IMR-90 (cell line): Measurements from ENCODE around the gene CDC26. TPM values are rescaled to one million over a fixed set of nuclear protein-coding genes. Genes with fewer than 3 reads are reported as not detected.

ENCODE experiments used
- ATAC-seq: fragments of 200-7000 bp; cut with Tn5 transposase; 2 replicates; pipeline ENCODE4 v1.9.1; 2020; ENCODE audit warnings: low read depth, mild to moderate bottlenecking, moderate library complexity
- BruUV-seq: library from RNA; stranded (reverse); fragments of 400-500 nt; replicated peaks from 2 replicates; lab custom pipeline; 2021; lab: Mats Ljungman, UMichigan
- CTCF ChIA-PET: fragments of 300-600 bp; formaldehyde crosslinking; extraction: SDS; loops from one replicate; lab custom pipeline; 2021; ENCODE audit warnings: antibody characterized with exemption; lab: Yijun Ruan, JAX
- POLR2A ChIA-PET: fragments of 300-600 bp; sonication (Branson Sonifier 250); formaldehyde crosslinking; loops from one replicate; lab custom pipeline; 2022; ENCODE audit warnings: antibody characterized with exemption; ENCODE audit not compliant: unreplicated experiment; lab: Charles Lee
- DNase-seq: peaks from one replicate; pipeline ENCODE4 v3.0.0; 2013
- H2AFZ ChIP-seq: replicated peaks from 2 replicates; pipeline ENCODE3; 2013; ENCODE audit warnings: low read length, mild to moderate bottlenecking; ENCODE audit not compliant: poor library complexity
- H2AK5ac ChIP-seq: 2 replicates; pipeline ENCODE4 v1.6.1; 2013; ENCODE audit warnings: low read depth, low read length, inconsistent platforms
- H2AK9ac ChIP-seq: replicated peaks from 2 replicates; pipeline ENCODE3; 2013; ENCODE audit warnings: mild to moderate bottlenecking, low read depth, low read length, moderate library complexity; ENCODE audit not compliant: poor library complexity
- H2BK120ac ChIP-seq: 2 replicates; pipeline ENCODE4 v1.6.1; 2013; ENCODE audit warnings: low read depth, low read length, inconsistent platforms
- H2BK15ac ChIP-seq: 3 replicates; pipeline ENCODE4 v1.6.1; 2013; ENCODE audit warnings: low read depth, low read length, inconsistent platforms
- H2BK20ac ChIP-seq: 2 replicates; pipeline ENCODE4 v1.6.1; 2013; ENCODE audit warnings: low read depth, mild to moderate bottlenecking, inconsistent platforms, low read length, moderate library complexity
- H2BK5ac ChIP-seq: 2 replicates; pipeline ENCODE4 v1.6.1; 2013; ENCODE audit warnings: mild to moderate bottlenecking, low read depth, low read length, inconsistent platforms; ENCODE audit not compliant: poor library complexity, severe bottlenecking
- H3K14ac ChIP-seq: replicated peaks from 2 replicates; pipeline ENCODE4 v1.6.1; 2013; ENCODE audit warnings: low read depth, low read length, inconsistent platforms
- H3K18ac ChIP-seq: 2 replicates; pipeline ENCODE4 v1.6.1; 2013; ENCODE audit warnings: low read depth, low read length, control low read depth
- H3K23ac ChIP-seq: 2 replicates; pipeline ENCODE4 v1.6.1; 2013; ENCODE audit warnings: low read depth, low read length, inconsistent platforms
- H3K27ac ChIP-seq: 2 replicates; pipeline ENCODE4 v1.5.1; 2013; ENCODE audit warnings: mild to moderate bottlenecking, control low read depth, low read length; ENCODE audit not compliant: insufficient read depth
- H3K27me3 ChIP-seq: 2 replicates; pipeline ENCODE4 v1.6.1; 2013; ENCODE audit warnings: low read length; ENCODE audit not compliant: control insufficient read depth, insufficient read depth
- H3K36me3 ChIP-seq: 2 replicates; pipeline ENCODE4 v1.6.1; 2013; ENCODE audit warnings: low read length, mixed read lengths; ENCODE audit not compliant: control insufficient read depth, insufficient read depth
- H3K4ac ChIP-seq: 2 replicates; pipeline ENCODE4 v1.6.1; 2013; ENCODE audit warnings: low read depth, low read length, inconsistent platforms
- H3K4me1 ChIP-seq: 2 replicates; pipeline ENCODE4 v1.6.1; 2013; ENCODE audit warnings: low read length, mixed read lengths; ENCODE audit not compliant: control insufficient read depth, insufficient read depth
- H3K4me2 ChIP-seq: 2 replicates; pipeline ENCODE4 v1.6.1; 2013; ENCODE audit warnings: low read depth, mild to moderate bottlenecking, control low read depth, low read length, moderate library complexity
- H3K4me3 ChIP-seq: 2 replicates; pipeline ENCODE4 v1.5.1; 2013; ENCODE audit warnings: low read depth, mild to moderate bottlenecking, control low read depth, low read length, moderate library complexity; ENCODE audit not compliant: insufficient read depth
- H3K56ac ChIP-seq: 2 replicates; pipeline ENCODE4 v1.6.1; 2013; ENCODE audit warnings: low read length, inconsistent platforms; ENCODE audit not compliant: insufficient read depth; ENCODE audit errors: extremely low read depth
- H3K79me1 ChIP-seq, 2 experiments: 2 replicates each; pipeline ENCODE4 v1.6.1; 2013; ENCODE audit warnings: low read length in 2 of 2, inconsistent platforms in 1 of 2, low read depth in 1 of 2
- H3K9ac ChIP-seq: 2 replicates; pipeline ENCODE4 v1.6.1; 2013; ENCODE audit warnings: low read depth, low read length, control low read depth
- H3K9me1 ChIP-seq: 2 replicates; pipeline ENCODE4 v1.6.1; 2013; ENCODE audit warnings: low read length, inconsistent platforms; ENCODE audit not compliant: insufficient read depth
- H3K9me3 ChIP-seq: 2 replicates; pipeline ENCODE4 v1.6.1; 2013; ENCODE audit warnings: low read length; ENCODE audit not compliant: control insufficient read depth, insufficient read depth
- H4K20me1 ChIP-seq: 2 replicates; pipeline ENCODE4 v1.6.1; 2013; ENCODE audit warnings: low read length, inconsistent platforms; ENCODE audit not compliant: insufficient read depth
- H4K5ac ChIP-seq: 2 replicates; pipeline ENCODE4 v1.6.1; 2013; ENCODE audit warnings: mild to moderate bottlenecking, low read depth, low read length, control low read depth
- H4K8ac ChIP-seq, 2 experiments: 2 replicates each; pipeline ENCODE4 v1.6.1; 2013; ENCODE audit warnings: low read depth in 2 of 2, low read length in 2 of 2, control low read depth in 1 of 2, inconsistent platforms in 1 of 2
- H4K91ac ChIP-seq: 2 replicates; pipeline ENCODE4 v1.6.1; 2013; ENCODE audit warnings: low read depth, low read length, inconsistent platforms; ENCODE audit not compliant: insufficient read depth
- CEBPB ChIP-seq: IDR thresholded peaks from 2 replicates; pipeline ENCODE4 v1.6.1; 2012; ENCODE audit warnings: low read depth, low read length, improper control_type of control experiment
- CTCF ChIP-seq: conservative IDR thresholded peaks from 2 replicates; pipeline ENCODE4 v1.5.1; 2012; ENCODE audit warnings: mild to moderate bottlenecking, low read depth, low read length, improper control_type of control experiment
- ELK1 ChIP-seq: fragments of 150-350 bp; IDR thresholded peaks from 2 replicates; pipeline ENCODE4 v1.6.1; 2016; ENCODE audit warnings: low read depth, mild to moderate bottlenecking, low read length, moderate library complexity, borderline replicate concordance
- RAD21 ChIP-seq: IDR thresholded peaks from 2 replicates; pipeline ENCODE4 v1.6.1; 2012; ENCODE audit warnings: low read length, improper control_type of control experiment
- RCOR1 ChIP-seq: IDR thresholded peaks from 2 replicates; pipeline ENCODE4 v1.6.1; 2012; ENCODE audit warnings: mild to moderate bottlenecking, low read length, improper control_type of control experiment; ENCODE audit not compliant: insufficient replicate concordance
- SMC3 ChIP-seq: fragments of 150-350 bp; IDR thresholded peaks from 2 replicates; pipeline ENCODE4 v1.6.1; 2016; ENCODE audit warnings: low read depth, mild to moderate bottlenecking, antibody characterized with exemption, low read length, moderate library complexity
- WGBS, 2 experiments: methylation state at CpG; one replicate each; pipeline versions ENCODE4 v1.1.5 to v1.1.7; 2013; ENCODE audit warnings: missing lambda C conversion rate in 2 of 2; ENCODE audit not compliant: insufficient read length in 1 of 2; ENCODE audit errors: extremely low coverage in 2 of 2; 5-methylcytosine and 5-hydroxymethylcytosine counted together
- dilution Hi-C: fragments of 300-500 bp; cut with HindIII; formaldehyde crosslinking; loops from one replicate; pipeline ENCODE4 v1.14.3; 2018; ENCODE audit warnings: low sequenced_read_pairs; ENCODE audit not compliant: unreplicated experiment
- in situ Hi-C: fragments of 300-500 bp; cut with MboI; formaldehyde crosslinking; loops from 3 replicates; pipeline ENCODE4 v1.14.3; 2019; ENCODE audit warnings: low sequenced_read_pairs, inconsistent platforms, mixed read lengths
- intact Hi-C: fragments of 100-400 bp; cut with micrococcal nuclease; formaldehyde crosslinking; loops from 2 replicates; pipeline ENCODE4 v1.10.0; 2022
- polyA plus RNA-seq, 3 experiments: library from polyadenylated mRNA; depleted of rRNA; stranded (reverse); fragments of >200 nt; gene quantifications; 2 replicates each; pipeline ENCODE4 v1.2.3, GENCODE V29; 2012; ENCODE audit warnings: low replicate concordance in 1 of 3
- total RNA-seq: library from RNA; depleted of rRNA; stranded (reverse); fragments of >200 nt; gene quantifications from 2 replicates; pipeline ENCODE4 v1.2.3, GENCODE V29; 2012

CDC26 gene
- total and polyA plus RNA-seq, 2 of the 4 experiments (the other 2 are of a cell fraction): 16.5 to 32.7 TPM

GRCh38 chr9:113311961-113312360 is 36.6 kb upstream of the CDC26 start:
- Histone ChIP-seq H3K4me1 (no peaks in the 10 kb centered on the region), H4K91ac (no peak overlapping the region), H2AK9ac (no peak overlapping the region), H4K20me1 (no peaks in the 10 kb centered on the region), H4K5ac (no peak overlapping the region), H3K79me1 (no peaks in the 10 kb centered on the region), H3K23ac (no peak overlapping the region), H3K4me2 (no peak overlapping the region), H3K36me3 (no peaks in the 10 kb centered on the region), H3K9ac (no peak overlapping the region), H2BK120ac (no peak overlapping the region), H3K14ac (no peak overlapping the region), H3K4ac (no peak overlapping the region), H3K9me3 (peaks cover 2% of the 10 kb centered on the region; the same call in 1 of the 2 replicates), H3K27ac (no peak overlapping the region), H2BK20ac (no peak overlapping the region), H3K18ac (no peak overlapping the region), H2AK5ac (no peak overlapping the region), H4K8ac (no peak overlapping the region), H2BK15ac (no peak overlapping the region), H2AFZ (peak overlapping the region; percentile 33), H3K56ac (no peak overlapping the region), H2BK5ac (no peak overlapping the region), H3K4me3 (no peak overlapping the region), H3K9me1 (no peaks in the 10 kb centered on the region), H3K27me3 (peaks cover 12% of the 10 kb centered on the region; the same call in 1 of the 2 replicates)
- dilution Hi-C loops (no loop called here), intact Hi-C loops (no loop called here), in situ Hi-C loops (no loop called here)
- ChIA-PET CTCF (no interaction called here), POLR2A (no interaction called here)
- TF ChIP-seq CTCF: no peak
- TF ChIP-seq ELK1: no peak
- TF ChIP-seq RCOR1: no peak
- no peak for TF ChIP-seq RAD21
- no peak for TF ChIP-seq SMC3
- TF ChIP-seq CEBPB: no peak
- DNase-seq (no peak), ATAC-seq (no peak)
- no TSS peak for BruUV-seq
- WGBS, 2 experiments: no CpG with 5 or more reads among the region's 3 CpGs
